Measurements from ENCODE around the gene SLC52A1.

DNA sequence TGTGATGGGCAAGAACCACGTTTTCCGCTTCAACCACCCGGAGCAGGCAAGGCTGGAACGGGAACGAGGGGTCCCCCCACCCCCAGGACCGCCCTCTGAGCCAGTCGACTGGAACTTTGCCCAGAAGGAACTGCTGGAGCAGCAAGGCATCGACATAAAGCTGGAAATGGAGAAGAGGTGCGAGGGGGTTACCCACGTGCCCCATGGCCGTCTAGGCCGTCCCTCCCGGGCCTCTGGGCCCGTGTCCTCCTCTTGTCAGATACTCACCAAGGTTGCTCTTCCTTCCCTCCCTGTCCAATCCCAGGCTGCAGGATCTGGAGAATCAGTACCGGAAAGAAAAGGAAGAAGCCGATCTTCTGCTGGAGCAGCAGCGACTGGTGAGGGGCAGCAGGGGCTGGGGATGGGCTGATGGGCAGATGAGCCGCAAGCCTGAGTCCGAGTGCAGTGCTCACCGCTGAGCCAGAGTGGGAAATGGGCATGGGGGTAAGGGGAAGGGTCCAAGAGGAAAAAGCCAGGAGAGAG, 14.7 kb downstream of the SLC52A1 start:
- TF ChIP-seq EZH2phosphoT487 (IDR thresholded peaks at IDR 0.05; ENCODE audit: insufficient read depth, low read depth) (no peak), EZH2 (IDR thresholded peaks at IDR 0.05; ENCODE audit: insufficient read depth, poor library complexity, severe bottlenecking) (no peak)
